ENCODE measurements around the gene HSPA4.
"Not testable (repeated sequence)": the region's sequence is repeated elsewhere in the genome, so short reads cannot be mapped to it uniquely, and the experiment has no call there.

HSPA4 gene

GRCh38 chr5:133051061-133051541 is 712 bp upstream of the HSPA4 start:
- DNase-seq = no peak

DNA sequence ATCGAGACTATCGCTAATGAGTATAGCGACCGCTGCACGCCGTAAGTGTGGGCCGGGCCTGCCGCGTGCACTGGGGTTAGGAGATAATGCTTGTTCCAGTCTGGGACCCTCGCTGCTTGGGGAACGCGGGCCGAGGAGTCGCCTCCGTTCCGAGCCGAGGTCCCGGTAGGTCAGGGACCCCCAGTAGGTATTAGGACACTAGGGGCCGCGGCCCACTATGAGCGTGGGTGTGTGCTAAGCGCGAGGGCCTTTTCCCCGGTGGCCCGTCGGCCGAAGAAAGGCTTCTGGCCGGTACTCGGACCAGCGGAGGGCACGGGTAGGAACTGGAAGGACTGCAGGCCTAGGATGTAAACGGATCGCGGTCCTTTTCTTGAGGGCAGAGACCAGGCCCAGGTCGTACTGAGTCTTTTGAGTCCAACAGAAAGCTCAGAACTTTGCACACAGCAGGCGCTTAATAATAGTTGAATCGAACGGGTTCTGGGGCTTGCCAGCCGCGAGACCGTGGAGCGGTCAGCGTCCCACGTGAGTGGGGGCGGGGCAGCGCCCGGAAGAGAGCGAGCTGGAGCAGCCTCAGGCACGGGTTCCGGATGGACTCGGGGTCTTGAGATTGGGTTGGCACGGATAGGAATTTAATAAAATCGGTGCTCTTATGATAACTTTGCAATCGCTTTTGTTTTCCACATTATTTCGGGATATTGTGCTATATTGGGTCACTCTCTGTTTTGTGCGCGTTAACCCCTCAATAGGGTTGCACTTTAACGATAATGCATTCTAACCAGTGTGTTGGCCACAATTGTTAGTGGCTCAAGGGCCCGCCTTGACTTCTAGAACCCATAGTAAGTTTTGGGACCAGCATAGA is 733 bp downstream of the HSPA4 start:
- DNase-seq = no peak

DNA sequence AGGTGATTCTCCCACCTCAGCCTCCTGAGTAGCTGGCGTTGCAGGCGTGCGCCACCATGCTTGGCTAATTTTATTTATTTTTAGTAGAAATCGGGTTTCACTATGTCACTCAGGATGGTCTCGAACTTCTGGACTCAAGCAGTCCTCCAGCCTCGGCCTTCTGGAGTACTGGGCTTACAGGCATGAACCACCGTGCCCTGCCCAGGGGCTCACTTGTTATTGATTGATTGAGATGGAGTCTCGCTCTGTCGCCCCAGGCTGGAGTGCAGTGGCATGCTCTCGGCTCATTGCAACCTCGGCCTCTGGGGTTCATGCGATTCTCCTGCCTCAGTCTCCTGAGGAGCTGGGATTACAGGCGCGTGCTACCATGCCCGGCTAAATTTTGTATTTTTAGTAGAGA is 1.6 kb downstream of the HSPA4 start:
- no peak for DNase-seq

GRCh38 chr5:133054697-133055471 is 3.1 kb downstream of the HSPA4 start:
- DNase-seq = no peak

DNA sequence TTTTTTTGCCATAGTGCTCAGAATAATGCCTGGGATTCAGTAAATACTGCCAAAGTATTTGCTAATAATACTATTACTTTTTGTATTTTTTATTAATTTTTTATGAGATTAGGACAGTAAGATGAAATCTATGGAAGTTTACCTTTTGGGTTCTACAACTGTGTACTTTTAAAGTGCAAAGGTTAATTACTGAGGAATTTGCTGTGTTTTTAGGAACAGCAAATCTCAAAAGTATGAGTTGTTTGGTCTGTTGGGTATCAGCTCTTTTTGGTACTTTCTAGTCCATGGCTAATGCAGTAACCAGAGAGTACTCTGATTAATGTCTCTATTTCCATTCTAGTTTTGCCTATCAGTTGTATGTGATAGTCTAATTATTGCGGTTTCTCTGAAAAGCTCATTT is 5.1 kb downstream of the HSPA4 start:
- no peak for DNase-seq

GRCh38 chr5:133059621-133060020 is 7.8 kb downstream of the HSPA4 start:
- no peak for DNase-seq

DNA sequence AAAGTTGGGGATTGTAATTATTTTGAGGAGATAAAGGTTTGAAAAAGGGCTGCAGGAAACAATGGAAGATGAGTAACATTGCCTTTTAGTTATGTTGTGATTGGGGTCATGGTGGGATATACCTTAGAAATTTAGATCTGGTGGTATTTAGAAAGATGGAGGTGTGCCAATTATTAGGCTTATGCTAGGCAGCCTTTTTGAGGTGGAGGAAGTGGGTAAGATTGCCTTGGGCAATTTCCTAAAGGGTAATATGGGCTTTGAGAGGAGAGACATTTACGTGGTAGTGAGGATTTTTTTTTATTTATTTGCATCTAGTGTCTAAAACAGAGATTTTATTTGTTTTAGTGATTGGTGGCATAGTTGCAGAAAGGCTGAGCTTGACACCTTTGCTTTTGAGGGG is 10.5 kb downstream of the HSPA4 start:
- no peak for DNase-seq

DNA sequence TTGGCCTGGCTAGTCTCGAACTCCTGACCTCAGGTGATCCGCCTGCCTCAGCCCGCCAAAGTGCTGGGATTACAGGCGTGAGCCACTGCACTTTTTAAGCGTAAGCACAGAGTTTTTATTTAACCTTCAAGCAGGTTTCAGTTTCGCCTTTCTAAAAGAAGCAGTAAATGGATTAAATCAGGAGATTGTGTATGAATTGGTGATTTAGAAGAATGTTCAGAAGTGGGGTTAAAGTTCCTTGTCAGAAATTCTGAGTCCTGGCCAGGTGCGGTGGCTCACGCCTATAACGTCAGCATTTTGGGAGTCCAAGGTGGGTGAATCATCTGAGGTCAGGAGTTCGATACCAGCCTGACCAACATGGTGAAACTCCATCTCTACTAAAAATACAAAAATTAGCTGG is 12.2 kb downstream of the HSPA4 start:
- no peak for DNase-seq

- DNase-seq = no peak
These were observed 13.7 kb downstream of the HSPA4 start for GRCh38 chr5:133065471-133065870.

- DNase-seq = no peak
These were observed 14.2 kb downstream of the HSPA4 start for GRCh38 chr5:133066045-133066444.

DNA sequence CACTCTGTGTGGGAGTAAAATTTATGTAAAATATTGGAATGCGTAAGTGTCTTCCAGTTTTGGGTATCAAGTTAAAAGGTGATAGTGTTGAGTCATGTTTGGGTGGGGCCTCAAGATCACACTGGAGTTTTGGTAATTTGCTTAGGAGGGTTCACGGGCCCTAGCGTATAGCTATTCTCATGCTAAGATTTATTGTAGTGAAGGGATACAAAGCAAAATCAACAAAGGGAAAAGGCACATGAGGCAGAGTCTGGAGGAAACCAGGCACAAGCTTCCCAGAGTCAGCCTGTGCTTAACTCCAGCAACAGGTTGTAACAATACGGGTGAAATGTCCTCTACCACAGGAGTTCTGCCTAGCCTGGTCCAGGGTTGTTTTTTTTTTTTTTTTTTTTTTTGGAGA is 20.2 kb downstream of the HSPA4 start:
- DNase-seq = no peak

DNA sequence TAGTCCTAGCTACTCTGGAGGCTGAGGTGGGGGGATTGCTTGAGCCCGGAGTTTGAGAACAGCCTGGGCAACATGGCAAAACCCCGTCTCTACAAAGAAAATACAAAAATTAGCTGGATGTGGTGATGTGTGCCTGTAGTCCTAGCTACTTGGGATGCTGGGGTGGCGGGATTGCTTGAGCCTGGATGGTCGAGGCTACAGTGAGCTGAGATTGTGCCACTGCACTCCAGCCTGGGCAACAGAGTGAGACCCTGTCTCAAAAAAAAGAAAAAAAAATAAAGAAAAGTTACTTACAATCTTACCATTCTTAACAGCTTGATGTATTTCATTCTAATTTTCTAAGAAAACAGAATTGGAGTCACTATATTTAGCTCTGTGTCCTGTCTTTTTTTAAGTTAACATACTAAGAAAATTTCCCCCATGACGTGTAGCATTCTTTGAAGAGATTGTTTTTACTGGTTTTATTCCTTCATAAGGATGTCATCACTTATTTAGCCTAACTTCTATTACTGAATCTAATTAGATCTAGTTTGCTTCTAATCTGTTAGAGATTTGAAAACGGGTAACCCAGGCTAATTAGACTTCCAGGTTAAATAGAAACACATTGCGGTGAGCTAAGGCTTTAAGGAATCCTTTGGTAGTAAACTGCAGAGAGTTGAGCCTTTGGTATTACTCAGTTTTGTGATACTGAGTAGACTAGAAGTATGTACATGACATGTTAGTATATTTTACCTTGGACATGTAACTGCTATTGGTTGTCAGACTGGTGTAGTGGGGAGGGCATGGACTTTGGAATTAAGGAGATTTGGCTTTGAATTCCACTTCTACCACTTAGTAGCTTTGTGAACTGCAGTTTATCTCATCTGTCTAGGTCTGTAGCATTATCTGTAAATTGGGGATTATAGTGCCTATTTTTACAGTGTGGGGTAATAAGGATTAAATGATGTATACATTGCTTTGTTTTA is 24.0 kb downstream of the HSPA4 start:
- no peak for DNase-seq

DNA sequence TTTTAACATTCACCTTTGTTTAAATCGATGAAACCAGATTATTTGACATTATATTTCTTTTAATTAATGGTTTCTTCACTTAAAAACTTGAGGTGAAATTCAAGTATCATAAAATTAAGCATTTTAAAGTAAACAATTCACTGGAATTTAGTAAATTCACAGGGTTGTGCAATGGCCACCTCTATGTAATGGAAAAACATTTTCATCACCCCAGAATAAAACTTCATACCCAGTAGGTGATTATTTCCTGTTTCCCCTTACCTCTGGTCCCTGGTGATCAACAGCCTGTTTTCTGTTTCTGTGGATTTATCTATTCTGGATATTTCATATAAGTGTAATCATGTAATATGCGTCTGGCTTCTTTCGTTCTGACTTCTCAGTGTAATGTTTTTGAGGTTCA is 27.2 kb downstream of the HSPA4 start:
- DNase-seq = no peak

DNA sequence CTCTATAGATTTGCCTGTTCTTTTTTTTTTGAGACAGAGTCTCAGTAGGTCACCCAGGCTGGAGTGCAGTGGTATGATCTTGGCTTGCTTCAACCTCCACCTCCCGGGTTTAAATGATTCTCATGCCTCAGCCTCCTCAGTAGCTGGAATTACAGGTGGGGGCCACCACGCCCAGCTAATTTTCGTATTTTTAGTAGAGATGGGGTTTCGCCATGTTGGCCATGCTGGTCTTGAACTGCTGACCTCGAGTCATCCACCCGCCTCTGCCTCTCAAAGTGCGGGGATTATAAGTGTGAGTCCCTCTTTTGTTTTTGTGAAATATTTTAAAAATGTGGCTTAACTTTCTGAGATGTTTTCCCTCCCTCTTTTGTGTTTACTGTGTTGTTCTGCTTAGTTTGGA is 29.2 kb downstream of the HSPA4 start:
- no peak for DNase-seq

GRCh38 chr5:133081703-133082102 is 29.9 kb downstream of the HSPA4 start:
- no peak for DNase-seq

- no peak for DNase-seq
These were observed 30.3 kb downstream of the HSPA4 start for GRCh38 chr5:133082128-133082527.

DNA sequence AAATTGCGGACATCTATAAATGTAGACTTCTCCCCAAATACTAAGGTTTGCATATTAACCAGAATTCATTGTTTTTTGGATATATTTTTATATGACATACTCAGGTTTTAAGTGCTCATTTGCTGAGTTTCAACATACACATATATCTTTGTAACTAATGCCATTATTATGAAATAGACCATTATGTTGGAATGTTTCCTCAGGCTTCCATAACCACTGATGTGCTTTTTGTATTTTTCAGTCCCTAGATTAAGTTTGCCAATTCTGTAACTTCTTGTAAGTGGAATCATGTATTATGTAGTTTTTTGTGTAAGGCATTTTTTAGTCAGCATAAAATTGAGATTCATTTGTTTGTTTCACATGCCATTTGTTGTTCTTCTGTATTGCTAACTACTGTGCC is 32.1 kb downstream of the HSPA4 start:
- no peak for DNase-seq

GRCh38 chr5:133085171-133085570 is 33.4 kb downstream of the HSPA4 start:
- DNase-seq = not testable (repeated sequence)

DNA sequence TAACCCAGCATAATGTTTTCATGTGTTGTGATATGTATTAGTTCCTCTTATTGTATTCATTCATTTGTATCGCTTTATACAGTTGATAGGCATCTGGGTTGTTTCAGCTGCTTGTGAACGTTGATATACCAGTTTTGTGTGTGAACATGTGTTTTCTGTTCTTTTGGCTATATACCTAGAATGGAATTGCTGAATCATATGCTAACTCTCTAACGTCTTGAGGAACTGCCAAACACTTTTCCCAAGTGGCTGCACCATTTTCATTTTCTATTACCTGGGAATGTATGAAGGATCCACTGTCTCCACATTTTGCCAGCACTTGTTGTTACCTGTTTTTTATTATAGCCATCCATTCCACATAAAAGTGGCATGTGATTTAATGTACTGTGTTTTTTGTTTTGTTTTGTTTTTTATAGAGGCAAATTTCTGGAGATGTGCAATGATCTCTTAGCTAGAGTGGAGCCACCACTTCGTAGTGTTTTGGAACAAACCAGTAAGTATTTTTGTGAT is 34.6 kb downstream of the HSPA4 start:
- no peak for DNase-seq

DNA sequence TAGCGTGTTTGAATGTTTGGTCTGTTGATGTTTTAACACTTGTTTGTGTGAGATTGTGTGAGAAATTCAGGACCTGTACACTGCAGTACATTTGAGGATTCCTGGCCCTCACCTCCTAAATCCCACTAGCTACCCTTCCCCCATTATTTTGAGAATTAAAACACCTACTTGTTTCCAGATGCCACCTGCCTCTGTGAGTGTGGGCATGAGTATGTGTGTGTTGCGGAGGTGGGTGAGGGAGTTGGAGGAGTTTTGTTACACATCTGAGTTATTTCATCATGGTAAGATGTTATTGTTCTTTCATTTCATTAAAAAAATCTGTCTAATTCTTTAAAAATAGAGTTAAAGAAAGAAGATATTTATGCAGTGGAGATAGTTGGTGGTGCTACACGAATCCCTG is 36.3 kb downstream of the HSPA4 start:
- no peak for DNase-seq

- no peak for DNase-seq
These were observed 39.2 kb downstream of the HSPA4 start for GRCh38 chr5:133091034-133091433.

GRCh38 chr5:133106343-133106742 is 54.5 kb downstream of the HSPA4 start:
- no peak for DNase-seq
